ENCODE results near the gene ATP9B.

ATP9B gene

DNA sequence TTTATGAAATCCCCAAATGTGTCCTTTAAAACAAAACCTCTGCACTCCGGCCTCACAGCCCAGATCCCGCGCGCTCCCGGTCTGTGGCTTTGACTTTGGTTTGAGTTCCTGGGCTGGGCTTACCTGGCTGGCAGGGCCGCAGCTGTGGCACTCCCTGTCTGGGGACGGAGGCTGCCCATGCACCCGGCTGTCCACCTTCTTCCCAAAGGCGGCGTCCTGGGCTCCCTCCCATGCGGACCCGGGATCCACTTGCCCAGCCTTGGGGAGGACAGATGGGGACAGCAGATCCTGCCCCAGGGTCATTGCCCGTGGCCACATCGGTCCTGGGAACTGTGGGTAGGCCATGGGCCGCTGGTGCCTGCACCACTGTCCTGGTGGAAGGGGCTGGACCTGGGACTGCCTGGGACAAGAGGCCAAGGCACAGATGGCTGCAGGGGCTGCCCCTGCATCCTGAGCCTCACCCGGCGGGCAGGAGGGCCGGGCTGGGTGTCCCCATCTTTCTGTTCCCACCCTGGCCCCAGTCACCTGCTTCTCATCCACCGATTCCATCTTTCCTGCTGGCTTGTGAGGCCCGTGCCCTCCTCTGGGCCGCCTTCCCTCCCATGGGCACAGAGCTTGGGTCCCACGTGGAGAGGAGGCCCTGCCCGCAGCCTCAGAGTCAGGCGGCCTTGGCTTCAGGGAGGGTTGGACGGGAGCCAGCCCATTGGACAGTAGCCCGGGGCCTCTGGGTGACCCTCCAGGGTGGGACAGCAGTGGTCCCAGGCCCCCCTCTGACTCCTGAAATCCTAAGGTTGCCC, 354.2 kb downstream of the ATP9B start:
- Histone ChIP-seq H3K36me3 (ENCODE audit: control insufficient read depth, insufficient read depth, low read length, severe bottlenecking) (no peaks in the 10 kb centered on the region), H3K27me3 (replicated peaks; ENCODE audit: control insufficient read depth, insufficient read depth, low read length) (no peaks in the 10 kb centered on the region)

DNA sequence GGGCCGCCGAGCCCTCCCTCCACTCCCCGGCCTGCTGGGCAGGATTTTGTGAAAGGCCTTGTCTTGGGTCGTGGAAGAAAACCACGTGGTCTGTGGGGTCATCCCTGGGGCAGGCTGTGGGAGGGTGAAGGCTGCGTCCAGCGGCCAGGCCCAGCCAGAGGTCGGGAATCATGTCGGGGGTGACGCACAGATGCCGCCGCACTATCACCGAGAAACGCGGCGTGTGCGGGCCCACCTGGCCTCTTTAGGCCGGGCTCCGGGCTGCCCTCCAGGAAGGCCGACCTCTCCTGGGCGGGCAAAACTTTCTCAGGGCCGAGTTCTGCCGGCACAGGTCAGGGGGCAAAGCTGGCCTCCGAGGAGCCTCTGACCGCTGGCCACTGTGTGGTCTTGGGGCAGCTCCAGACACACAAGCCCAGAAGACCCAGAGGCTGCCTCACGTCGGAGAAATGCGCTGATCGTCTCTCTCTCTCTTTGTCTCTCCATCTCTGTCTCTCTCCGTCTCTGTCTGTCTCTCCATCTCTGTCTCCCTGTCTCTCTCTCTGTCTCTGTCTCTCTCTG, 354.9 kb downstream of the ATP9B start:
- Histone ChIP-seq H3K36me3 (ENCODE audit: control insufficient read depth, insufficient read depth, low read length, severe bottlenecking) (no peaks in the 10 kb centered on the region), H3K27me3 (replicated peaks; ENCODE audit: control insufficient read depth, insufficient read depth, low read length) (no peaks in the 10 kb centered on the region), H3K4me1 (ENCODE audit: control insufficient read depth, insufficient read depth, low read length) (peaks cover 23% of the 10 kb centered on the region), H3K9ac (ENCODE audit: low read length) (no peak overlapping the region), H3K9me3 (ENCODE audit: control insufficient read depth, low read length) (no peaks in the 10 kb centered on the region), H3K4me3 (ENCODE audit: low read length) (no peak overlapping the region)
- no peak for DNase-seq (ENCODE audit: low read depth)

More for the DNA sequence above, 354.2 kb downstream of the ATP9B start:
- no peak for DNase-seq (ENCODE audit: low read depth)
- H3K4me1 ChIP-seq (ENCODE audit: control insufficient read depth, insufficient read depth, low read length), result peaks cover 23% of the 10 kb centered on the region
- H3K9ac ChIP-seq (ENCODE audit: low read length), result no peak overlapping the region
- no peaks in the 10 kb centered on the region for H3K9me3 ChIP-seq (ENCODE audit: control insufficient read depth, low read length)
- no peak overlapping the region for H3K4me3 ChIP-seq (ENCODE audit: low read length)

DNA sequence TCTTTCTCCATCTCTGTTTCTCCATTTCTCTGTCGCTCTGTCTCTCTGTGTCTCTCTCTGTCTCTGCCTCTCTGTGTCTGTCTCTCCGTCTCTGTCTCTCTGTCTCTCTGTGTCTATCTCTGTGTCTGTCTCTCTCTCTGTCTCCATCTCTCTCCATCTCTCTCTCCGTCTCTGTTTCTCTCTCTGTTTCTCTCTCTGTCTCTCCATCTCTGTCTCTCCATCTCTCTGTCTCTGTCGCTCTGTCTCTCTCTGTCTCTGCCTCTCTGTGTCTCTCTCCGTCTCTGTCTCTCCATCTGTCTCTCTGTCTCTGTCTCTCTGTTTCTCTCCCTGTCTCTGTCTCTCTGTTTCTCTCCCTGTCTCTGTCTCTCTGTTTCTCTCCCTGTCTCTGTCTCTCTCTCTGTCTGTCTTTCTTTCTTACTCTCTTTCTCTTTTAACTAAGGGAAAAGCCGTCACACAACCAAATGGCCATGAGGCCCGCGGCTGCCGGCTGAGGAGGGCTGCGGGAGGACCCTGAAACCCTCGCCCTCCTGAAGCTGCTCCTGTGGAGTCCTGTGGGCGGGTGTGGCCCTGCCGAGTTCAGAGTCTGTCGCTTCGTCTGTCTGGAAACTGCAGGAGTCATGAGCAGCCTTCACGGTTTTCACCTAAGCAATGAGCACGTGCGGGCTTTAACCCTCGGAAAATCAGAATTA, 355.8 kb downstream of the ATP9B start:
- no peaks in the 10 kb centered on the region for H3K36me3 ChIP-seq (ENCODE audit: control insufficient read depth, insufficient read depth, low read length, severe bottlenecking)
- no peaks in the 10 kb centered on the region for H3K27me3 ChIP-seq (replicated peaks; ENCODE audit: control insufficient read depth, insufficient read depth, low read length)
- no peak overlapping the region for H3K9ac ChIP-seq (ENCODE audit: low read length)
- no peaks in the 10 kb centered on the region for H3K9me3 ChIP-seq (ENCODE audit: control insufficient read depth, low read length)
- no peak overlapping the region for H3K4me3 ChIP-seq (ENCODE audit: low read length)
- DNase-seq (ENCODE audit: low read depth), result no peak
- peaks cover 23% of the 10 kb centered on the region for H3K4me1 ChIP-seq (ENCODE audit: control insufficient read depth, insufficient read depth, low read length)

DNA sequence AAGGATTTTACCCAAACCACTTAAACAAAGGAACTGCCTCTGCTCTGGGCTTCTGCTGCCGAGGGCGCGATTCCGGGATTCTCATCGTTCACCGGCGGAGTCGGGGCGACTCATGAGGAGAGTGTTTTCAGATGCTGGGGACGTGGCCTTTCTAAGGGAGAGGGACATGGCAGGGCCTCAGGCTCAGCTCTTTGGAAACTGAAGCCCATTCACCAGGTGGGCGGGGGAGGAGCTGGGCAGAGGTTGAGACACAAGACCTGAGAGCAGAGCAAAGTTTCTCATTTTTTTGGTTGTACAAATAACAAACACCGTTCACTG, 356.3 kb downstream of the ATP9B start:
- no peaks in the 10 kb centered on the region for H3K9me3 ChIP-seq (ENCODE audit: control insufficient read depth, low read length)
- no peak for DNase-seq (ENCODE audit: low read depth)
- H3K27me3 ChIP-seq (replicated peaks; ENCODE audit: control insufficient read depth, insufficient read depth, low read length), result no peaks in the 10 kb centered on the region
- H3K4me3 ChIP-seq (ENCODE audit: low read length), result no peak overlapping the region
- no peaks in the 10 kb centered on the region for H3K36me3 ChIP-seq (ENCODE audit: control insufficient read depth, insufficient read depth, low read length, severe bottlenecking)
- no peak overlapping the region for H3K9ac ChIP-seq (ENCODE audit: low read length)
- peaks cover 23% of the 10 kb centered on the region for H3K4me1 ChIP-seq (ENCODE audit: control insufficient read depth, insufficient read depth, low read length)

DNA sequence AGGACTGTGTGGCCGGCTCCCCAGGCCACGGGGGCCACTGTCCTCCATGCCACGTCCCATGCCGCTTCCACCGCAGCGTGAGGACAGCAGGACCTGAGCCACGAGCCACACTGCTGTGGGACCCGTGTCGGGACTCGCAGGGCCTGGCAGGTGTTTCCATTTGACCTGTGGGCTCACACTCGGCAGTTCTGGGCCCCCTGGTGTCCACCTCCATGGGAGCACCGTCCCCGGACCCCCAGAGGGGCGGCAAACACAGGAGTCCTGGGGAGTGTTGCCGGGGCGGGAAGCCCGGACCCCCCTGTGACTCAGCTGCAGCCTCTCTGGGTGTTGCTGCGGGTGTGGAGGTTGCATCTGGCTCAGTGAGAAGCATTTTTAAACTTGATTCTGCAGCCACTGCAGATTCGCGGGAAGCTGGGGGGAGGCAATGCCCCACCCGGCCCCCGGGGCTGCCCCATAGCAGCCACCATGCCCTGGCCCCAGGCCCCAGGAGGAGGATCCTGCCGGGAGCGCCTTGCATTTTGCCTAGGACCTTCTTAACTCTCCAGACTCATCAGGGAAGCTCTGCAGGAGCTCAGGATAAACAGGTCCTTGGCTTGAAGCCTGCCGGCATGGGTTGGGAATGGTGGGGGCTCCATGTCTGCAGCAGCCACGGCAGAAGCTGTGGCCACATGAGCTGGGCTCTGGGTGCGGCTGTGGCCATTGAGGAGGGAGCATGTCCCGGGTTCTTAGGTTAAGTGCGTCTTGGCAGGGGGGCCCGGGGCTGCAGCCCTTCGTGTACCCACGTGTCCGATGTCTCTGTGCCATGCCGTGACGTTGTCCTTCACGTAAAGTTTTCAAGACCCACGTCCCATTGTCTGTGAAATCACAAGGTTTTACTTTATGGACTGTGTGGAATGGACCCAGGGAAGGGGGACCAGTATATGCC, 357.4 kb downstream of the ATP9B start:
- Histone ChIP-seq H3K9me3 (ENCODE audit: control insufficient read depth, low read length) (no peaks in the 10 kb centered on the region), H3K27me3 (replicated peaks; ENCODE audit: control insufficient read depth, insufficient read depth, low read length) (no peaks in the 10 kb centered on the region), H3K9ac (ENCODE audit: low read length) (no peak overlapping the region), H3K4me3 (ENCODE audit: low read length) (no peak overlapping the region), H3K4me1 (ENCODE audit: control insufficient read depth, insufficient read depth, low read length) (peaks cover 19% of the 10 kb centered on the region), H3K36me3 (ENCODE audit: control insufficient read depth, insufficient read depth, low read length, severe bottlenecking) (no peaks in the 10 kb centered on the region)
- no peak for DNase-seq (ENCODE audit: low read depth)

DNA sequence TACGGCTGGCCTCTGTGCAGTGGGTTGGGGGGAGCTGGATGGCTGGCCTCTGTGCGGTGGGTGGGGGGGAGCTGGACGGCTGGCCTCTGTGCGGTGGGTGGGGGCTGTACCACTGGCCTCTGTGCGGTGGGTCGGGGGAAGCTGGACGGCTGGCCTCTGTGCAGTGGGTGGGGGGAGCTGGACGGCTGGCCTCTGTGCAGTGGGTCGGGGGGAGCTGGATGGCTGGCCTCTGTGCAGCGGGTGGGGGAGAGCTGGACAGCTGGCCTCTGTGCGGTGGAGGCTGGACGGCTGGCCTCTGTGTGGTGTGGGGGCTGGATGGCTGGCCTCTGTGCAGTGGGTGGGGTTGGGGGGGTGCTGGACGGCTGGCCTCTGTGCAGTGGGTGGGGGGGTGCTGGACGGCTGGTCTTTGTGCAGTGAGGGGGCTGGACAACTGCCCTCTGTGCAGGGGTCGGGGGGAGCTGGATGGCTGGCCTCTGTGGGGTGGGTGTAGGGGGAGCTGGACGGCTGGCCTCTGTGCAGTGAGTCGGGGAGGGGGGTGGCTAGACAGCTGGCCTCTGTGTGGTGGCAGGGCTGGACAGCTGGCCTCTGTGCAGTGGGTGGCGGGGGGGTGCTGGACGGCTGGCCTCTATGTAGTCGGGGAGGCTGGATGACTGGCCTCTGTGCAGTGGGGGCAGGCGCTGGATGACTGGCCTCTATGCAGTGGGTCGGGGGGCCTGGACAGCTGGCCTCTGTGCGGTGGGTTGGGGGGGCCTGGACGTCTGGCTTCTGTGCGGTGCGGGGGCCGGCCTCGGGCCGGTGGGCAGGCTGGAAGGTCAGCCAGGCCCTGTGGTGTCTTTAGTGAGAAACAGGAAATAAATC, 358.4 kb downstream of the ATP9B start:
- Histone ChIP-seq H3K27me3 (replicated peaks; ENCODE audit: control insufficient read depth, insufficient read depth, low read length) (no peaks in the 10 kb centered on the region), H3K36me3 (ENCODE audit: control insufficient read depth, insufficient read depth, low read length, severe bottlenecking) (no peaks in the 10 kb centered on the region), H3K9me3 (ENCODE audit: control insufficient read depth, low read length) (no peaks in the 10 kb centered on the region), H3K4me1 (ENCODE audit: control insufficient read depth, insufficient read depth, low read length) (peaks cover 12% of the 10 kb centered on the region), H3K4me3 (ENCODE audit: low read length) (no peak overlapping the region), H3K9ac (ENCODE audit: low read length) (no peak overlapping the region)
- no peak for DNase-seq (ENCODE audit: low read depth)

All from adipocyte (in vitro differentiated cells).